ENCODE results near the gene IGSF21. TPM values are rescaled to one million over a fixed set of nuclear protein-coding genes. Genes with fewer than 3 reads are reported as not detected.

IGSF21 gene
- polyA plus RNA-seq, 1 experiment = not detected

- ChIA-PET POLR2A (no interaction called here), CTCF (no interaction called here)
- H3K4me3 ChIP-seq (ENCODE audit: low read depth, low read length) = no peak overlapping the region
- no peaks in the 10 kb centered on the region for H3K9me3 ChIP-seq (ENCODE audit: control insufficient read depth, insufficient read depth, low read length)
- no peak overlapping the region for H3K27ac ChIP-seq (ENCODE audit: low read depth, low read length)
- TF ChIP-seq, protein P1, sequence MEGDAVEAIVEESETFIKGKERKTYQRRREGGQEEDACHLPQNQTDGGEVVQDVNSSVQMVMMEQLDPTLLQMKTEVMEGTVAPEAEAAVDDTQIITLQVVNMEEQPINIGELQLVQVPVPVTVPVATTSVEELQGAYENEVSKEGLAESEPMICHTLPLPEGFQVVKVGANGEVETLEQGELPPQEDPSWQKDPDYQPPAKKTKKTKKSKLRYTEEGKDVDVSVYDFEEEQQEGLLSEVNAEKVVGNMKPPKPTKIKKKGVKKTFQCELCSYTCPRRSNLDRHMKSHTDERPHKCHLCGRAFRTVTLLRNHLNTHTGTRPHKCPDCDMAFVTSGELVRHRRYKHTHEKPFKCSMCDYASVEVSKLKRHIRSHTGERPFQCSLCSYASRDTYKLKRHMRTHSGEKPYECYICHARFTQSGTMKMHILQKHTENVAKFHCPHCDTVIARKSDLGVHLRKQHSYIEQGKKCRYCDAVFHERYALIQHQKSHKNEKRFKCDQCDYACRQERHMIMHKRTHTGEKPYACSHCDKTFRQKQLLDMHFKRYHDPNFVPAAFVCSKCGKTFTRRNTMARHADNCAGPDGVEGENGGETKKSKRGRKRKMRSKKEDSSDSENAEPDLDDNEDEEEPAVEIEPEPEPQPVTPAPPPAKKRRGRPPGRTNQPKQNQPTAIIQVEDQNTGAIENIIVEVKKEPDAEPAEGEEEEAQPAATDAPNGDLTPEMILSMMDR (IDR thresholded peaks at IDR 0.05; ENCODE audit: low read depth, low read length) = no peak
- H3K27me3 ChIP-seq (ENCODE audit: control insufficient read depth, insufficient read depth, low read length) = no peaks in the 10 kb centered on the region
- no peak for DNase-seq (ENCODE audit: low read depth, low spot score)
These were observed 48.3 kb downstream of the IGSF21 start for GRCh38 chr1:18155881-18156385.

DNA sequence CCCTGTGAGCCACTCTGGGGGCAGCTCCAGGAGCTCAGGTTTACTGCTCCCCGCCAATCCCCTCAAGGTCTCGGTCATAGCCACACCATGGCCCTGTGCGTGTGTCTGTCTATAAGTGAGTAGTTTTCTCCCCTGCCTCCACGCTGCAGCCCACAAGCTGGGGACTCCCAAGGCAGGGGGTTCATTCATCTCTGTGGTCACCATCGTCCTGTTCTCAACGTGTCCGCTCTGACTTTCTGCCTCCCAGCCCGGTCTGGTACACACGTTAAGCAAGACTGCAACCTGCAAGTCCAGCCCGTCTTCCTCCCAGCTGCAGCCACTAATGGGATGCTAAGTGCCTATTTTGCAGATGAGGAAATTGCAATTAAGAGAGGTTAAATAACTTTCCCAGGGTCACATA lies 49.8 kb downstream of the IGSF21 start:
- no peaks in the 10 kb centered on the region for H3K9me3 ChIP-seq (ENCODE audit: control insufficient read depth, insufficient read depth, low read length)
- no peak for DNase-seq (ENCODE audit: low read depth, low spot score)
- H3K27me3 ChIP-seq (ENCODE audit: control insufficient read depth, insufficient read depth, low read length) = no peaks in the 10 kb centered on the region
- POLR2A ChIA-PET = no interaction called here
- no peak overlapping the region for H3K27ac ChIP-seq (ENCODE audit: low read depth, low read length)
- H3K4me3 ChIP-seq (ENCODE audit: low read depth, low read length) = no peak overlapping the region
- CTCF ChIA-PET = no interaction called here
- TF ChIP-seq, protein P1 (IDR thresholded peaks at IDR 0.05; ENCODE audit: low read depth, low read length) = no peak

DNA sequence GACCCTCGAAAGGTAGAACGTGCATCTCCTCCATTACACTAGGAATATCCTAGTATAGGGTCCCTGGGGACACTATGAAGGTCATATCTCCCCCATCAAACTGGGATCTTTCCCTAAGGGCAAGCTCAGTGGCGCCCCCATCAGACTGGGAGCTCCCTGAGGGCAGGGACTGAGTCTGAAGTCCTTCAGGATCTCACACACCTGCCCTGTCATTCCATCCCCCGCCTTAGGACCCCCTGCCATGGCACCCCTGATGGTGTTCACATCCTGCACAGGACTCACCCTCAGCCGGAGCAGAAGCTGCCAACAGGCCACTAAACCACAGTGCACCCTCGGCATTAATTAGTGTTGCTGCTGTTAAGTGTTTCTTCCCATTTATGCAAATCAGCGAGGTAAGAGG lies 50.4 kb downstream of the IGSF21 start:
- Histone ChIP-seq H3K9me3 (ENCODE audit: control insufficient read depth, insufficient read depth, low read length) (no peaks in the 10 kb centered on the region), H3K4me3 (ENCODE audit: low read depth, low read length) (no peak overlapping the region), H3K27ac (ENCODE audit: low read depth, low read length) (no peak overlapping the region), H3K27me3 (ENCODE audit: control insufficient read depth, insufficient read depth, low read length) (no peaks in the 10 kb centered on the region)
- DNase-seq (ENCODE audit: low read depth, low spot score) = no peak
- ChIA-PET CTCF (no interaction called here), POLR2A (no interaction called here)
- TF ChIP-seq, protein P1 (IDR thresholded peaks at IDR 0.05; ENCODE audit: low read depth, low read length) = no peak

DNA sequence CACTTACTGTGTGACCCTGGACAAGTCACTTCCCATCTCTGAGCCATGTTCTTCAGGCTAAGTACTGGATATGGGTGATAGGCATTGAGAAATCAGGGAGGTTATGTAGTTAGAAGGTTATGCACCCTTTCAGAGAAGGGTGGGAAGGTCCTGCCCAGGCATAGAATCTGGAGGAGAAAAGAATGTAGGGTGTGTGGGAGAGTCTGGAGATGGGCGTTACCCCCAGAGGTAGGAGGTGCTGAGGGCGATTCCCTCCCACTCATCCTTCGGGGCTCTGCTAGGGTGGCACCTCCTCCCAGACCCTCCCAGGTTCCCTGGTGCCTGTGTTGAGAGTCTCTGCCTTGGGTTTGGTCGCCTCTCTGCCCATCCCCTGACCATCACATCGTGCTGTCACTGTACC lies 51.1 kb downstream of the IGSF21 start:
- POLR2A ChIA-PET = no interaction called here
- Histone ChIP-seq H3K27me3 (ENCODE audit: control insufficient read depth, insufficient read depth, low read length) (no peaks in the 10 kb centered on the region), H3K27ac (ENCODE audit: low read depth, low read length) (no peak overlapping the region), H3K9me3 (ENCODE audit: control insufficient read depth, insufficient read depth, low read length) (no peaks in the 10 kb centered on the region), H3K4me3 (ENCODE audit: low read depth, low read length) (no peak overlapping the region)
- CTCF ChIA-PET = no interaction called here
- no peak for DNase-seq (ENCODE audit: low read depth, low spot score)
- TF ChIP-seq, protein P1 (IDR thresholded peaks at IDR 0.05; ENCODE audit: low read depth, low read length) = no peak

DNA sequence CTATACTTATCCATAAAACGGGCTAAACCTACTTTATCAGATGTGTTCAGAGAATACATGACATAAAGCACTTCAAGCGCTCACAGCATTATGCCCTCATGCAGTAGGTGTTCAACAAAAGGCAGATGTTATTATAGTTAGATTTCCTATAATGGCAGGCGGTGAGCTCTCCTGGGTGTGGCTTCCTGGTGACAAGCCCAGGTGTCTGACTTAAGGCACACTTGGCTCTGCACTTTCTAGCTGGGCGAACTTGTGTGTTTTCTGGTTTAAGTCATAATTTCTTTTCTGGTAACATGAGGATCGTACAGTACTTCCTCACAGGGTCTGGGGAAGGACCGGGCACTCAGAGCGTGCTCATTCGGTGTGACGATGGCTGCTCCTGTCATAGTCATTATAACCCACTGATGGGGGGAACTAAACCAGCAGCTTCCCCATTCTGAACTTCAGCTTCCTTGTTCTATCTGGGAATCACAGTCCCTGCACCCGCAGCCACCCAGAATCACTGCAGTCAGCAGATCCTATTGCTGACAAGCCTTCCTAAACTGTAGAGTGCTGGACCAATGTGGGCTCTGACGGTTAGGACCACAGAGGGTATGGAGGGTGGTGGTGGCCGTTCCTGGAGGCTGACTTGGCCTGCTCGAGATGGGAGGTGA lies 52.8 kb downstream of the IGSF21 start:
- TF ChIP-seq, protein P1 (IDR thresholded peaks at IDR 0.05; ENCODE audit: low read depth, low read length) = no peak
- Histone ChIP-seq H3K27ac (ENCODE audit: low read depth, low read length) (no peak overlapping the region), H3K27me3 (ENCODE audit: control insufficient read depth, insufficient read depth, low read length) (no peaks in the 10 kb centered on the region), H3K4me3 (ENCODE audit: low read depth, low read length) (no peak overlapping the region), H3K9me3 (ENCODE audit: control insufficient read depth, insufficient read depth, low read length) (no peaks in the 10 kb centered on the region)
- no peak for DNase-seq (ENCODE audit: low read depth, low spot score)
- POLR2A ChIA-PET = no interaction called here
- CTCF ChIA-PET = no interaction called here
